ENCODE measurements around the gene CHCHD10.

Gene CHCHD10

GRCh38 chr22:23782252-23782651 is 14.5 kb upstream of the CHCHD10 start:
- ATAC-seq (replicated peaks) (no peak), DNase-seq (no peak)
- Mint-ChIP-seq H3K4me1 (peaks cover 9 to 16% of the 10 kb centered on the region in 2 donors), H3K27ac (no peak overlapping the region), H3K36me3 (peaks cover 2 to 3% of the 10 kb centered on the region in 2 donors), H3K9me3 (no peaks in the 10 kb centered on the region), H3K4me3 (no peak overlapping the region), H3K27me3 (no peaks in the 10 kb centered on the region)

GRCh38 chr22:23781511-23782183 is 13.9 kb upstream of the CHCHD10 start:
- no peaks in the 10 kb centered on the region for H3K9me3 Mint-ChIP-seq
- ATAC-seq (replicated peaks) (no peak), DNase-seq (no peak)
- H3K36me3 Mint-ChIP-seq = peaks cover 2 to 3% of the 10 kb centered on the region in 2 donors
- no peak overlapping the region for H3K4me3 Mint-ChIP-seq
- no peak overlapping the region for H3K27ac Mint-ChIP-seq
- H3K27me3 Mint-ChIP-seq = no peaks in the 10 kb centered on the region
- peaks cover 8 to 14% of the 10 kb centered on the region in 2 donors for H3K4me1 Mint-ChIP-seq

- no peak for ATAC-seq (replicated peaks)
- DNase-seq = no peak
- Mint-ChIP-seq H3K36me3 (peaks cover 2 to 3% of the 10 kb centered on the region in 2 donors), H3K4me3 (no peak overlapping the region), H3K27me3 (no peaks in the 10 kb centered on the region), H3K27ac (no peak overlapping the region), H3K4me1 (peaks cover 6 to 8% of the 10 kb centered on the region in 2 donors), H3K9me3 (no peaks in the 10 kb centered on the region)
These were observed 13.3 kb upstream of the CHCHD10 start for GRCh38 chr22:23781065-23781464.

- Mint-ChIP-seq H3K4me3 (no peak overlapping the region), H3K36me3 (peaks cover 2 to 3% of the 10 kb centered on the region in 2 donors), H3K27me3 (no peaks in the 10 kb centered on the region), H3K27ac (no peak overlapping the region), H3K4me1 (peaks cover 8 to 13% of the 10 kb centered on the region in 2 donors), H3K9me3 (no peaks in the 10 kb centered on the region)
- ATAC-seq (replicated peaks) (no peak), DNase-seq (no peak)
These were observed 12.5 kb upstream of the CHCHD10 start for GRCh38 chr22:23780146-23780748.

GRCh38 chr22:23779731-23780130 is 12.0 kb upstream of the CHCHD10 start:
- Mint-ChIP-seq H3K4me3 (no peak overlapping the region), H3K9me3 (no peaks in the 10 kb centered on the region), H3K27ac (no peak overlapping the region), H3K27me3 (no peaks in the 10 kb centered on the region), H3K4me1 (peaks cover 8 to 16% of the 10 kb centered on the region in 2 donors), H3K36me3 (peaks cover 2 to 3% of the 10 kb centered on the region in 2 donors)
- no peak for DNase-seq
- ATAC-seq (replicated peaks) = no peak

GRCh38 chr22:23779083-23779482 is 11.3 kb upstream of the CHCHD10 start:
- Mint-ChIP-seq H3K9me3 (no peaks in the 10 kb centered on the region), H3K4me1 (peaks cover 6 to 14% of the 10 kb centered on the region in 2 donors), H3K36me3 (peaks cover 2 to 3% of the 10 kb centered on the region in 2 donors), H3K27me3 (no peaks in the 10 kb centered on the region), H3K4me3 (no peak overlapping the region), H3K27ac (no peak overlapping the region)
- ATAC-seq (replicated peaks) (no peak), DNase-seq (no peak)

GRCh38 chr22:23778577-23778900 is 10.8 kb upstream of the CHCHD10 start:
- H3K4me1 Mint-ChIP-seq = peaks cover 6 to 15% of the 10 kb centered on the region in 2 donors
- peaks cover 2 to 3% of the 10 kb centered on the region in 2 donors for H3K36me3 Mint-ChIP-seq
- ATAC-seq (replicated peaks) = no peak

GRCh38 chr22:23777776-23778576 is 10.2 kb upstream of the CHCHD10 start:
- DNase-seq = no peak
- peaks cover 2 to 3% of the 10 kb centered on the region in 2 donors for H3K36me3 Mint-ChIP-seq
- no peaks in the 10 kb centered on the region for H3K9me3 Mint-ChIP-seq
- no peak overlapping the region for H3K27ac Mint-ChIP-seq
- peaks cover 12 to 20% of the 10 kb centered on the region in 2 donors for H3K4me1 Mint-ChIP-seq
- no peaks in the 10 kb centered on the region for H3K27me3 Mint-ChIP-seq
- H3K4me3 Mint-ChIP-seq = no peak overlapping the region
- no peak for ATAC-seq (replicated peaks)

More at GRCh38 chr22:23778577-23778900, 10.8 kb upstream of the CHCHD10 start:
- H3K9me3 Mint-ChIP-seq = no peaks in the 10 kb centered on the region
- H3K27me3 Mint-ChIP-seq = no peaks in the 10 kb centered on the region
- DNase-seq = no peak
- H3K4me3 Mint-ChIP-seq = no peak overlapping the region
- H3K27ac Mint-ChIP-seq = no peak overlapping the region

- Mint-ChIP-seq H3K36me3 (peaks cover 2 to 3% of the 10 kb centered on the region in 2 donors), H3K27ac (no peak overlapping the region), H3K27me3 (no peaks in the 10 kb centered on the region), H3K4me3 (no peak overlapping the region), H3K4me1 (peaks cover 23 to 39% of the 10 kb centered on the region in 2 donors), H3K9me3 (no peaks in the 10 kb centered on the region)
- no peak for DNase-seq
- ATAC-seq (replicated peaks) = no peak
These were observed 8.1 kb upstream of the CHCHD10 start for GRCh38 chr22:23775779-23776375.

- H3K4me3 Mint-ChIP-seq = no peak overlapping the region
- no peak for DNase-seq
- ATAC-seq (replicated peaks) = no peak
- H3K27ac Mint-ChIP-seq = peak overlapping the region; percentile 79
- H3K27me3 Mint-ChIP-seq = no peaks in the 10 kb centered on the region
- peaks cover 23 to 43% of the 10 kb centered on the region in 2 donors for H3K4me1 Mint-ChIP-seq
- H3K9me3 Mint-ChIP-seq = no peaks in the 10 kb centered on the region
- H3K36me3 Mint-ChIP-seq = peaks cover 2 to 3% of the 10 kb centered on the region in 2 donors
These were observed 7.2 kb upstream of the CHCHD10 start for GRCh38 chr22:23774922-23775436.

GRCh38 chr22:23774114-23774921 is 6.5 kb upstream of the CHCHD10 start:
- H3K4me3 Mint-ChIP-seq = no peak overlapping the region

GRCh38 chr22:23773483-23774113 is 5.8 kb upstream of the CHCHD10 start:
- Mint-ChIP-seq H3K36me3 (no peaks in the 10 kb centered on the region), H3K4me1 (peaks cover 32 to 57% of the 10 kb centered on the region in 2 donors), H3K27me3 (no peaks in the 10 kb centered on the region), H3K4me3 (peak overlapping the region; percentile 81 to 82), H3K9me3 (no peaks in the 10 kb centered on the region), H3K27ac (no peak overlapping the region)
- no peak for ATAC-seq (replicated peaks)
- no peak for DNase-seq

More at GRCh38 chr22:23774114-23774921, 6.5 kb upstream of the CHCHD10 start:
- Mint-ChIP-seq H3K27ac (peak overlapping the region; percentile 79), H3K36me3 (no peaks in the 10 kb centered on the region), H3K4me1 (peaks cover 27 to 50% of the 10 kb centered on the region in 2 donors), H3K27me3 (no peaks in the 10 kb centered on the region), H3K9me3 (no peaks in the 10 kb centered on the region)
- no peak for ATAC-seq (replicated peaks)
- no peak for DNase-seq
